ENCODE measurements around the gene TMEM170A. TPM values are rescaled to one million over a fixed set of nuclear protein-coding genes. Genes with fewer than 3 reads are reported as not detected.
A peak's percentile ranks its signal among the peaks of the same experiment; 100 is the strongest.
"Not testable (repeated sequence)": the region's sequence is repeated elsewhere in the genome, so short reads cannot be mapped to it uniquely, and the experiment has no call there.

Gene TMEM170A
- total RNA-seq, 1 experiment from 2014 or later = 14.2 TPM

- peak; percentile 31 for DNase-seq (ENCODE audit: low read depth)
These were observed 17.0 kb upstream of the TMEM170A start for GRCh38 chr16:75481475-75481874.

GRCh38 chr16:75479421-75479990 lies 15.0 kb upstream of the TMEM170A start:
- DNase-seq (ENCODE audit: low read depth) = no peak

GRCh38 chr16:75478480-75479345 lies 14.2 kb upstream of the TMEM170A start:
- DNase-seq (ENCODE audit: low read depth) = no peak

DNA sequence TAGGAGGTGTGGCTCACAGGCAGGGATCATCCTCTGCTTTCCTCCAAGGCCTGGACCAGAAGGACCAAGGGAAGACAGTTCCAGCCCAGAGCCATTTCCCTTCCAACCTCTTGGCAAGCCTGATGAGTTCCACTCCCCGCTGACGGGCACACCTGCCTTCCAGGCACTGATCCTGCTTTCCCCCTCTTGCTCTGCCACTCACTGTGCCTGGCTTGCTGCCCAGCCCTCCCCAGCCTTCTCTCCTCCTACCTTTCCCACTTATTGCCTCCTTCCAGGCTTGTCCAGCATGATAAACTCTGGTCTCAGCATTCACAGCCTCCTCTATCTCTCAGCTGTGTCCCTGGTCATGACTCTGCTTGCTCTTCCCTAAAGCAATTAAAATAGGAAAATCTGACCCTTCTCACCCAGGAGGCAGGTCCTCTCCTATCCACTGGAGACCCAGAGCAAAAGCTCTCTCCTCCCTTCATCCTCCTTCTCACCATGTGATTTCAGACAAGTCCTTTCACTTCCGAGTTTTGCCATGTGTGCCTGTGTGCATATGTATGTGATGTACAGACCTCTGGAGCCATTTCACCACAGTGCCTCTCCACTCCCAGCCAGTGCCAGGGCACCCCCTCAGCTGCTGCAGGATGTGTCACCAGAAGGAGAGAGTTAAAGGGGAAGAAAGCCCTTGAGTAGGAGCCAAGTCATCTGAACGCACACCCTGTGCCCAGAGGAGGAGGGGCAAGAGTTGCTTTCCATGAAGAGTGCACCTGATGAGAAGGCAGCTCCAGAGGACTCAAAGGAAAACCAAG lies 13.4 kb upstream of the TMEM170A start:
- DNase-seq (ENCODE audit: low read depth) = no peak

DNA sequence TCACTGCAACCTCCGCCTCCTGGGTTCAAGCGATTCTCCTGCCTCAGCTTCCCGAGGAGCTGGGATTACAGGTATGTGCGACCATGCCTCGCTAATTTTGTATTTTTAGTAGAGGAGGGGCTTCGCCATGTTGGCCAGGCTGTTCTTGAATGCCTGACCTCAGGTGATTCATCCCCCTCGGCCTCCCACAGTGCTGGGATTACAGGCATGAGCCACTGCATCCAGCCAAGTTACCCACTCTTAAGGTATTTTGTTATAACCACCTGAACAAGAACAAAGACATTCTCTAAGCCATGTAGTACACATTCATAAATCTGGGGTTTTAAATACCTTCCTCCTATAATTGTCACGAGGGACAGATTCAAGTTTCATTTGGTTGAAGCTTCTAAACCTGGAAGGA lies 12.3 kb upstream of the TMEM170A start:
- DNase-seq (ENCODE audit: low read depth) = no peak

DNA sequence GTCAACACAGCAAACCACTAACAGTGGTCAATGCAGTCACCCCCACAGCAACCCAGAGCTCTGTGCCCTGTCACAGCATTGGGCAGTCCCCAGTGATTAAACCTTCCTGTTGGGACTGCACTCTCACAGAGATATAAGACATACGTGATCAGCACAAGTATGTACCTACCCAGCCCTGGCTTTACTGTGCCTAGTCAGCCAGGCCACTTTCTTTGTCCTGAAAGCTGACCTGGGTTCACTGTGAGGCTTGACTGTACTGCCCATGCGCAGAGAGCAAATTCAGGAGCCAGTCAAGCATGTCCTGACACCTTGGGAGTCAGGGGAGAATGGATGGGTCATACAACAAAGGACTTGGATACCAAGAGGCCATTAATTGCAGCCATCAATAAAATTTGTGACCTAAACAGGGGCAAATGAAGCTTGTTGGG lies 10.9 kb upstream of the TMEM170A start:
- no peak for DNase-seq (ENCODE audit: low read depth)

DNA sequence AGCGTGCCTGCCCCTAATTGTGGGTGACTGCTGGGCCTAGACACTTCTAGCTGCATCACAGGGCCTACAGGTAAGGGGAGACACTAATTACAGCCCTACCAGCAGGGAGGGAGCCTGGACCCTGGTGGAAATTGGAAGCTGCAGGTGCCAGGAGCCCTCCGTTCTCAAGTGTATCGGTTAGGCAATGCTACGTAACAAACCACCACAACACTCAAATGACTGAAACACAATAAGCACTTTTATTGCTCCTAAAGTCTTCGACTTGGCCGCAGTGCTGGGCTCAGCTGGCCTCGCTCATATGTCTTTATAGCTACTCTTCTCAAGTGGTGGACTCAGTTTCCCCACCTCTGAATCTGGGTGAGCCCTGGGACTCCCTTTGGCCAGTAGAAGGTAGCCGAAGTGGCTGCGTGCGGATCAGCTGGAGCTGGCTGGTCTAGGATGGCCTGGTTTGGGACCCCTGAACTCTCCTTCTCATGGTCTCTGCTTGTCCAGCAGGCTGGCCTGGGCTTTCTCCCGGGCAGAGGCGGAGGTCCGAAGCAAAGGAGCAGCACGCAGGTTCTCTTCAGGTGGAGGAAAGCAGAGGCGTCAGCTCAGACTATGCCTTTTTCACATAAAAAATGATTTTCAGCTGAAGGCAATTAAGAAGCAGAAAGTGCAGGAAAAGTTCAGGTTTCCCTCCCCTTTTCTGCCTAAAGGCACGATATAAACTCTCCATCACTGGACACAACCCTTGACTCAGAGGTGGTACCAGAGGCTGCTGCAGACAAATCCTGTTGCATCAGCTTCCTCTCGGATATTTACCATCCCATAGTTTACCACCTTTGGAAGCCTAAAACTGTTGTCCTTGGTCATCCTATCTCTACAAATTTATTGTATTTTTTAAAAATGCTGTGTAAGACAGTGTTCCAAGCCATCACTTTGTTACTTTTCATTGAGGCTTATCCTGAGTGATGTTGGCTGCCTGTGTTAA lies 8.7 kb upstream of the TMEM170A start:
- DNase-seq (ENCODE audit: low read depth) = no peak

- DNase-seq (ENCODE audit: low read depth) = peak; percentile 62
These were observed 7.5 kb upstream of the TMEM170A start for GRCh38 chr16:75471723-75472633.

DNA sequence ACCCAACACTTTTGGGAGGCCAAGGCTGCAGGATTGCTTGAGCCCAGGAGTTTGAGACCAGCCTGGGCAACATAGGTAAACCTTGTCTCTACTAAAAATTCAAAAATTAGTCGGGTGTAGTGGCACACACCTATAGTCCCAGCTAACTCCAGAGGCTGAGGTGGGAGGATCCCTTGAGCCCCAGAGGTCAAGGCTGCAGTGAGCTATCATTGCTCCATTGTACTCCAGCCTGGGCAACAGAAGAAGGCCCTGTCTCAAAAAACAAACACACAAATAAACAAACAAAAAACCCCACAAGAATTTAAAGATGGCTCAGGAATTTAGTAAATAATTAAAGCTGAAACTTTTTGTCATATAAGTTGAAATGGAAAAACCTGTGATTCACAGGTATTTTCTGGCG lies 2.3 kb upstream of the TMEM170A start:
- DNase-seq (ENCODE audit: low read depth) = no peak

DNA sequence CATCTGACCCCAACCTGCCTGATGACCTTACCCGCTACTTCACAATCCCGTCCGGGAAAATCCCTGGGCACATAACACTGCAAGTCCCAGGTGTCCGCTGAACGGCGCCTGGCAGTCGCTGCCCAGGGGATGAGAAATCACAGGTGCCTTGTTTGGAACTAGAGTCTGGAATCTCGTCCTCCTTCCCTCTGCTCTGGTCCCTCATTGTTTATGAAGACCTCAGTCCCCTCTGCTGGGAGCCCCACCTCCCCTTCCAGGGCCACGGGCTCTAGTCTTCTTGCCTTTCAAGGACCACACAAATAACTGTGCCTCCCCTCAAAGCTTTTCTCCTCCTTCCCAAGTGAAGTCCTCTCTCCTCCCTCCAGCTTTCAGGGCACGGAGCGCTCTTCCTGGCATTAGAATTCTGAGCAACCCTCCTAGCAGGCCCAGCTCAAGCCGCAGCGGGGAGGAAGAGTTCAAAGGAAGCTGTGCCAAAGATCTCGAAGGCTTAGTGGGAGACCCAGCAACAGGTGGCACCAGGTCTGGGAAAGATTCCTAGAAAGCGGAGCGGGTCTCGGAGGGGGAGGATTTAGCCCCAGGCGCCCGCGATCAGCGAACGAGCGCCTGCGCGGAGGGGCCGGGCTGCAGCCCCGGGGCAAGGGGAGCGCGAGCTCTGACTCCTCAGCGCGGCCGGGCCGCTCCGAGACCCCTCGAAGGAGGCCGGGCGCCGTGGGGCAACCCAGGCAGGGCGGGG lies 934 bp downstream of the TMEM170A start:
- DNase-seq (ENCODE audit: low read depth) = peak; percentile 30

- DNase-seq (ENCODE audit: low read depth) = no peak
These were observed 1.7 kb downstream of the TMEM170A start for GRCh38 chr16:75462806-75463205.

GRCh38 chr16:75461575-75461974 lies 2.9 kb downstream of the TMEM170A start:
- DNase-seq (ENCODE audit: low read depth) = no peak

- no peak for DNase-seq (ENCODE audit: low read depth)
These were observed 4.0 kb downstream of the TMEM170A start for GRCh38 chr16:75460446-75460845.

DNA sequence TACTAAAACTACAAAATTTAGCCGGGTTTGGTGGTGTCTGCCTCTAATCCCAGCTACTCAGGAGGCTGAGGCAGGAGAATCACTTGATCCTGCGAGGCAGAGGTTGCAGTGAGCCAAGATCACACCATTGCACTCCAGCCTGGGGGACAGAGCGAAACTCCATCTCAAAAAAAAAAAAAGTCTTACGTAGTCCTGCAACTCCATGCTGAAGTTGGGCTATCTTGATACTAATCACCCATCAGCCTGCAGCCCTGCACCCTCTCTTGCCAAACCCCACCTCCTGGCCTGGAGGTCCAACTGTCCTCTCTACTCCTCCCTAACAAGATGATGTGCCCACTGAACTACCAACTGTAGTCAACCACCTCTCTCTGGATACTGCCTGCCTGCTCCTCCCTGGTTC lies 4.8 kb downstream of the TMEM170A start:
- no peak for DNase-seq (ENCODE audit: low read depth)

- no peak for DNase-seq (ENCODE audit: low read depth)
These were observed 6.0 kb downstream of the TMEM170A start for GRCh38 chr16:75458439-75458838.

GRCh38 chr16:75458029-75458428 lies 6.5 kb downstream of the TMEM170A start:
- no peak for DNase-seq (ENCODE audit: low read depth)

GRCh38 chr16:75457485-75458021 lies 6.9 kb downstream of the TMEM170A start:
- DNase-seq (ENCODE audit: low read depth) = no peak

GRCh38 chr16:75456971-75457370 lies 7.5 kb downstream of the TMEM170A start:
- no peak for DNase-seq (ENCODE audit: low read depth)

DNA sequence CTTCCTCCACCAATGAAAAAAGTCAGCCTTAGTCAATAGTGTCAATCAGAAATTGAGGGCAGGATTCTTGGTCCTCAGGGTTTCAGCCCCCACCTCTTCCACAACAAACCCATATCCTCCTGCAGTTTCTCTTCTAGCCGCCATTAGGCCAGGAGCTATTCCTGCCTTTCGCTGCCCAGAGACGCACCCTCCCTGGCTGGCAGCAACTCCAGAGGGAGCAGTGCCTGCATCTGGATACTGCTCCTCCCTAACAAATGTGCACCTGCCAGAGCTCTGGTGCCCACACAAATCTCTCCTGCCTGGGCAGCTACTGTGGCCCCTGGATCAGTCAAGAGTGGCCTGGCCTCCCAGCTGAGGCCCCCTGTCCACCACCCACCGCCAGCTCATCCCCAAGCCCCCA lies 8.0 kb downstream of the TMEM170A start:
- not testable (repeated sequence) for DNase-seq (ENCODE audit: low read depth)

All from RPMI7951 (cell line).